MCF 10A (cell line): ENCODE results near the gene WDR18. TPM values are rescaled to one million over a fixed set of nuclear protein-coding genes. Genes with fewer than 3 reads are reported as not detected.

Source experiments
- BruUV-seq: library from RNA; stranded (reverse); fragments of 400-500 nt; replicated peaks from 2 replicates; lab custom pipeline; 2021; lab: Mats Ljungman, UMichigan
- CTCF ChIA-PET: fragments of 300-600 bp; sonication (Branson Sonifier 250); formaldehyde crosslinking; extraction: SDS; loops from one replicate; lab custom pipeline; 2021; ENCODE audit warnings: antibody characterized with exemption, inconsistent platforms; lab: Yijun Ruan, JAX
- POLR2A ChIA-PET: fragments of 300-600, 350-650 bp; sonication (Branson Sonifier 250); formaldehyde crosslinking; extraction: SDS; loops from one replicate; lab custom pipeline; 2020; ENCODE audit warnings: antibody characterized with exemption, inconsistent platforms; lab: Yijun Ruan, JAX
- DNase-seq: peaks from one replicate; pipeline ENCODE4 v3.0.0-alpha.2; 2018; ENCODE audit not compliant: unreplicated experiment
- H3K27ac Mint-ChIP-seq: one replicate; pipeline ENCODE4 v1.8.0; 2022; ENCODE audit warnings: mild to moderate bottlenecking, low read depth, mixed read lengths; ENCODE audit not compliant: unreplicated experiment
- H3K27me3 Mint-ChIP-seq: one replicate; pipeline ENCODE4 v1.8.0; 2022; ENCODE audit warnings: mixed read lengths; ENCODE audit not compliant: insufficient read depth, unreplicated experiment
- H3K36me3 Mint-ChIP-seq: one replicate; pipeline ENCODE4 v1.8.0; 2022; ENCODE audit warnings: mild to moderate bottlenecking, moderate library complexity, mixed read lengths; ENCODE audit not compliant: insufficient read depth, unreplicated experiment
- H3K4me1 Mint-ChIP-seq: one replicate; pipeline ENCODE4 v1.8.0; 2022; ENCODE audit warnings: mixed read lengths; ENCODE audit not compliant: insufficient read depth, unreplicated experiment
- H3K4me3 Mint-ChIP-seq: one replicate; pipeline ENCODE4 v1.8.0; 2022; ENCODE audit warnings: mild to moderate bottlenecking, moderate library complexity, mixed read lengths; ENCODE audit not compliant: unreplicated experiment
- H3K9me3 Mint-ChIP-seq: one replicate; pipeline ENCODE4 v1.8.0; 2022; ENCODE audit warnings: mixed read lengths; ENCODE audit not compliant: unreplicated experiment
- CTCF ChIP-seq: fragments of 200-600 bp; IDR thresholded peaks from one replicate; pipeline ENCODE4 v1.8.0; 2022; ENCODE audit warnings: antibody characterized with exemption, mild to moderate bottlenecking; ENCODE audit not compliant: unreplicated experiment
- intact Hi-C: fragments of 100-400 bp; cut with micrococcal nuclease; formaldehyde crosslinking; loops from 2 replicates; pipeline ENCODE4 v1.14.1; 2022
- total RNA-seq: library from RNA; stranded (reverse); gene quantifications from 2 replicates; pipeline ENCODE4 v1.2.3, GENCODE V29; 2022

WDR18 gene
- total RNA-seq, 1 experiment from 2014 or later: 96.7 TPM

GRCh38 chr19:990119-990571 lies 6.0 kb downstream of the WDR18 start:
- H3K9me3 Mint-ChIP-seq: no peaks in the 10 kb centered on the region
- no peaks in the 10 kb centered on the region for H3K27me3 Mint-ChIP-seq
- peaks cover 7% of the 10 kb centered on the region for H3K4me1 Mint-ChIP-seq
- CTCF ChIA-PET: interaction anchor here (0.5 kb wide), 1 partner anchor 132 kb away, joined by 3 read pairs; no protein-coding TSS in a partner anchor
- POLR2A ChIA-PET: no interaction called here
- no TSS peak for BruUV-seq
- no peak overlapping the region for H3K4me3 Mint-ChIP-seq
- H3K36me3 Mint-ChIP-seq: peaks cover 43% of the 10 kb centered on the region
- TF ChIP-seq CTCF: no peak
- H3K27ac Mint-ChIP-seq: no peak overlapping the region
- DNase-seq: no peak
- intact Hi-C loops: no loop called here

DNA sequence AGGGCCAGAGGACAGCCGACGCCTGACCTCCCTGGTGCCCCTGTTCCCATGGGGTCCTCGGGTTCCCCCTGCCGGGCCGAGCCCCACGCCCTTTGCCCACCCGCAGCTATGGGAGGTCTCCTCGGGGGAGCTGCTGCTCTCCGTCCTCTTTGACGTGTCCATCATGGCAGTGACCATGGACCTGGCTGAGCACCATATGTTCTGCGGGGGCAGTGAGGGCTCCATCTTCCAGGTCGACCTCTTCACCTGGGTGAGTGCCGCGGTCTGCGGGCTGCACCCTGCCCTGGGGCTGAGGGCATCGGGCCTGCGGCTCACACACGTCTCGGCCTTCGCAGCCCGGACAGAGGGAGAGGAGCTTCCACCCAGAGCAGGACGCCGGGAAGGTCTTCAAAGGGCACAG lies 6.6 kb downstream of the WDR18 start:
- ChIA-PET POLR2A (no interaction called here), CTCF (no interaction called here)
- H3K27me3 Mint-ChIP-seq: no peaks in the 10 kb centered on the region
- no peak for TF ChIP-seq CTCF
- DNase-seq: no peak
- H3K27ac Mint-ChIP-seq: no peak overlapping the region
- H3K36me3 Mint-ChIP-seq: peaks cover 43% of the 10 kb centered on the region
- no TSS peak for BruUV-seq
- intact Hi-C loops: no loop called here
- peaks cover 1% of the 10 kb centered on the region for H3K4me1 Mint-ChIP-seq
- no peaks in the 10 kb centered on the region for H3K9me3 Mint-ChIP-seq
- no peak overlapping the region for H3K4me3 Mint-ChIP-seq

DNA sequence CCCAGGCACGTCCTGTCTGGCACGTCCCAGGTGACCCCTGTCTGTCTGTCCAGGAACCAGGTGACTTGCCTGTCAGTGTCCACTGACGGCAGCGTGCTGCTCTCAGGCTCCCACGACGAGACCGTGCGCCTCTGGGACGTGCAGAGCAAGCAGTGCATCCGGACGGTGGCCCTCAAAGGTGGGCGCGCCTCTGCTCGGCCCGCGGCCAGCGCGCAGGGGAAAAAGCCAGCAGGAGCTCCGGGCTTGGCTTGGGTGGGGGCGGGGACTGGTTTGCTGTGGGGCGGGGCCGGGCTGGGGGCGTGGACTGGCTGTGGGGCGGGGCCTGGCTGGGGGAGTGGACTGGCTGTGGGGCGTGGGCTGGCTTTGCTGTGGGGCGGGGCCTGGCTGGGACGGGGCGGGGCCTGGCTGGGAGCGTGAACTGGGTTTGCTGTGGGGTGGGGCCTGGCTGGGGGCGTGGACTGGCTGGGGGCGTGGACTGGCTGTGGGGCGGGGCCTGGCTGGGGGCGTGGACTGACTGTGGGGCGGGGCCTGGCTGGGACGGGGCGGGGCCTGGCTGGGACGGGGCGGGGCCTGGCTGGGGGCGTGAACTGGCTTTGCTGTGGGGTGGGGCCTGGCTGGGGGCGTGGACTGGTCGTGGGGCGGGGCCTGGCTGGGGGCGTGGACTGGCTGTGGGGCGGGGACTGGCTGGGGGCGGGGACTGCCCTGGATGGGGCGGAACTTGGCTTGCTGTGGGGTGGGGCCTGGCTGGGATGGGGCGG lies 7.2 kb downstream of the WDR18 start:
- Mint-ChIP-seq H3K4me1 (peaks cover 4% of the 10 kb centered on the region), H3K36me3 (peaks cover 45% of the 10 kb centered on the region), H3K4me3 (no peak overlapping the region), H3K9me3 (no peaks in the 10 kb centered on the region), H3K27ac (no peak overlapping the region), H3K27me3 (no peaks in the 10 kb centered on the region)
- no peak for TF ChIP-seq CTCF
- intact Hi-C loops: no loop called here
- POLR2A ChIA-PET: no interaction called here
- CTCF ChIA-PET: no interaction called here
- peak; percentile 39 for DNase-seq
- no TSS peak for BruUV-seq

DNA sequence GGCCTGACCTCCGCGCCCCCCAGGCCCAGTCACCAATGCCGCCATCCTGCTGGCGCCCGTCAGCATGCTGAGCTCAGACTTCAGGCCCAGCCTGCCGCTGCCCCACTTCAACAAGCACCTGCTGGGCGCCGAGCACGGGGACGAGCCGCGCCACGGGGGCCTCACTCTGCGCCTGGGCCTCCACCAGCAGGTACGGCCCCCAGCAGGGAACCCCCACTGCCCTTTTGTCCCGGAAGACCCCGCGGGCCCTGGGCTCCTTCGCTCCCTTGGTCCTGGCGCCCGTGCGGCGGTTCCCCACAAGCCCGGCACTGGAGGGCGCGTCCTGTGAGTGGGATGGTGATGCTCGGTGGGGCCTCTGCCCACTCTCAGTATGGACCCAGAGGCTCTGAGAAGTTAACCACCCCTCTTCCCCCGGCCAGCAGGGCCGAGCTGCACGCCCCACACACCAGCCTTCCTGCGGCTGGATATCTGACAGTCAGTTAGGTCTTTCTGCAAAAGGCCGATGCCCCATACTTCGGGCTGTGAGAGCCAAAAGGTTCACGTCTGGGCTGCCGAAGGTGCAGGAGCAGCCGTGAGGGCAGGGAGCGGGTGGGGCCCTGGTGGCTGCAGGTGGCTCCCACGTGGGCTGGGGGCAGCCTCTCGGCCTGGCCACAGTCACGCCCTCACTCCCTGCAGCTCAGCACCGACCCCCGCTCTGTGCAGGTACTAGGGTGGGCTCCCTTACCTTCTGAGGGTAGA lies 8.0 kb downstream of the WDR18 start:
- CTCF ChIA-PET: no interaction called here
- Mint-ChIP-seq H3K36me3 (peaks cover 42% of the 10 kb centered on the region), H3K4me1 (peaks cover 6% of the 10 kb centered on the region), H3K4me3 (no peak overlapping the region), H3K27me3 (no peaks in the 10 kb centered on the region), H3K27ac (no peak overlapping the region), H3K9me3 (no peaks in the 10 kb centered on the region)
- no TSS peak for BruUV-seq
- TF ChIP-seq CTCF: no peak
- no peak for DNase-seq
- POLR2A ChIA-PET: interaction anchor here (1.0 kb wide), 1 partner anchor 8 kb away, joined by 3 read pairs; the partner anchor contains the start of gene WDR18
- intact Hi-C loops: no loop called here
